Measurements from ENCODE around the gene HLA-DQB2. TPM values are rescaled to one million over a fixed set of nuclear protein-coding genes. Genes with fewer than 3 reads are reported as not detected.

HLA-DQB2 gene
- total RNA-seq, 4 donors from 2014 or later: 0.66 to 0.78 TPM; not detected in 2

DNA sequence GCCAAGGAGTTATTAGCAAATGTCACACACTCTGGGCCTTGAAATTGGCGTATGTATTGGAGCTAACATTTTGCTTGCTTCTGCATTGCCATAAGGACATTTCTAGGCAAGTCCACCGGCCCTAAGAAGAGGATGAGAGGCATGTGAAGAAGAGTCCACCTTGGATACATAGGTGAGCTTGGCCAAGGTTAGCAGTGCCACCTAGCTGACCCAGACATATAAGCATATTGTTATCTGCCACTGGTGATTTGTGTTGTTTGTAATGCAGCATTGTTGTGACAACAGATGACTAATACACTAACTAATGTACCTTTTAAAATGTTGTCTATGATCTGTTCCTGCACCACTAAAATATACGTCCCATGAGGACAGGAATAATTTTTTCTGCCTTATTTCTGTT is 46.9 kb downstream of the HLA-DQB2 start:
- in situ Hi-C loops (cut with MboI; ENCODE audit: low sequenced_read_pairs in 4 of 4): no loop called here
- H3K27ac ChIP-seq: no peak overlapping the region
- TF ChIP-seq POLR2A (IDR thresholded peaks at IDR 0.05): no peak
- H3K27me3 ChIP-seq: no peaks in the 10 kb centered on the region
- intact Hi-C loops (cut with DNase I; ENCODE audit: low total_unique reads): no loop called here
- DNase-seq: no peak
- H3K36me3 ChIP-seq: no peaks in the 10 kb centered on the region
- H3K9me3 ChIP-seq: no peaks in the 10 kb centered on the region
- H3K4me1 ChIP-seq: no peaks in the 10 kb centered on the region
- ATAC-seq: no peak
- no peak overlapping the region for H3K4me3 ChIP-seq

DNA sequence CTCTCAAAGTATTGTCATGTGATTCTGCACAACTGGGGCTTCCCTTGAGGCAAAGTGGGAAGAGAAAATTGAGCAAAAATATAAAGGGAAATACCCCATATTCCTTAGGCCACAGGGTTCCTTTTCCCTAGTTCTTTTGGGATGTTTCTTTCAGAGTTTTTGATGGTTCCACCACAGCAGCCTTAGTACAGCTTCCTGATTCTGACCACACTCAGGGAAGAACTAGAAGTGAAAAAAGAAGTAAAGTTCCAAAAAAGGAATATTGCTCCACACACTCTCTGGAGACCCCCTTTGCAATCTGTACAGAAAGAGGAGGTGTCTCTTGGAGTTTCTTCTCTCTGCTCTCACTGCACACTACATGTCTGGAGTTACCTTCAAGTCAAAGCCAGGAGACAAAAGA is 50.1 kb downstream of the HLA-DQB2 start:
- in situ Hi-C loops (cut with MboI; ENCODE audit: low sequenced_read_pairs in 4 of 4) (no loop called here), intact Hi-C loops (cut with DNase I; ENCODE audit: low total_unique reads) (no loop called here)
- DNase-seq: no peak
- no peaks in the 10 kb centered on the region for H3K36me3 ChIP-seq
- H3K27me3 ChIP-seq: no peaks in the 10 kb centered on the region
- no peak overlapping the region for H3K4me3 ChIP-seq
- no peak for ATAC-seq
- TF ChIP-seq POLR2A (IDR thresholded peaks at IDR 0.05): no peak
- TF ChIP-seq, protein P1, sequence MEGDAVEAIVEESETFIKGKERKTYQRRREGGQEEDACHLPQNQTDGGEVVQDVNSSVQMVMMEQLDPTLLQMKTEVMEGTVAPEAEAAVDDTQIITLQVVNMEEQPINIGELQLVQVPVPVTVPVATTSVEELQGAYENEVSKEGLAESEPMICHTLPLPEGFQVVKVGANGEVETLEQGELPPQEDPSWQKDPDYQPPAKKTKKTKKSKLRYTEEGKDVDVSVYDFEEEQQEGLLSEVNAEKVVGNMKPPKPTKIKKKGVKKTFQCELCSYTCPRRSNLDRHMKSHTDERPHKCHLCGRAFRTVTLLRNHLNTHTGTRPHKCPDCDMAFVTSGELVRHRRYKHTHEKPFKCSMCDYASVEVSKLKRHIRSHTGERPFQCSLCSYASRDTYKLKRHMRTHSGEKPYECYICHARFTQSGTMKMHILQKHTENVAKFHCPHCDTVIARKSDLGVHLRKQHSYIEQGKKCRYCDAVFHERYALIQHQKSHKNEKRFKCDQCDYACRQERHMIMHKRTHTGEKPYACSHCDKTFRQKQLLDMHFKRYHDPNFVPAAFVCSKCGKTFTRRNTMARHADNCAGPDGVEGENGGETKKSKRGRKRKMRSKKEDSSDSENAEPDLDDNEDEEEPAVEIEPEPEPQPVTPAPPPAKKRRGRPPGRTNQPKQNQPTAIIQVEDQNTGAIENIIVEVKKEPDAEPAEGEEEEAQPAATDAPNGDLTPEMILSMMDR (IDR thresholded peaks at IDR 0.05 in 4 of 5, conservative IDR thresholded peaks at IDR 0.05 in 1 of 5): no peak
- H3K4me1 ChIP-seq: no peaks in the 10 kb centered on the region
- no peaks in the 10 kb centered on the region for H3K9me3 ChIP-seq
- no peak overlapping the region for H3K27ac ChIP-seq

DNA sequence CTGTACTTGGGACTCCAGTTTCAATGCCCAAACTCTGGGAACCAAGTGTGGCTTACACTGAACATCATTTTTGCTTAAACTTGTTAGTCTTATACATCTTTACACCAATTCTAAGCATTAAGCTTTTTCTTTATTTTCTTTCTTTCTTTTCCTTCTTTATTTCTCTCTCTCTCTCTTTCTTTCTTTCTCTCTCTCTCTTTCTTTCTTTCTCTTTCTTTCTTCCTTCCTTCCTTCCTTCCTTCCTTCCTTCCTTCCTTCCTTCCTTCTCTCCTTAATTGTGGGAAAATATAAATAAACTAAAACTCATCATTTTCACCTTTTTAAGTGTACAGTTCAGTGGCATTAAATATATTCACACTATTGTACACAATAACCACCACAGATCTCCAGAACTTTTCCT is 53.7 kb downstream of the HLA-DQB2 start:
- Histone ChIP-seq H3K4me1 (no peaks in the 10 kb centered on the region), H3K36me3 (no peaks in the 10 kb centered on the region), H3K27me3 (no peaks in the 10 kb centered on the region), H3K27ac (no peak overlapping the region), H3K4me3 (no peak overlapping the region), H3K9me3 (no peaks in the 10 kb centered on the region)
- intact Hi-C loops (cut with DNase I; ENCODE audit: low total_unique reads) (no loop called here), in situ Hi-C loops (cut with MboI; ENCODE audit: low sequenced_read_pairs in 4 of 4) (no loop called here)
- TF ChIP-seq, protein P1 (IDR thresholded peaks at IDR 0.05 in 4 of 5, conservative IDR thresholded peaks at IDR 0.05 in 1 of 5): no peak
- TF ChIP-seq POLR2A (IDR thresholded peaks at IDR 0.05): no peak
- ATAC-seq (no peak), DNase-seq (no peak)

Small RNA genes within 50 kb of the gene (microRNA-seq; reads per million reads assigned to microRNA genes)
- gene MIR3135B (ENCODE audit: borderline replicate concordance in 2 of 2): 0 reads per million in 2 donors

Other genes starting within 250 kb of the HLA-DQB2 start
- gene HLA-DRB5, start 233.2 kb downstream of the HLA-DQB2 start, total RNA-seq: 10 to 100 TPM in 1 of 4 donors, under 1 TPM in 1, not detected in 2; 0.80 to 19.0 TPM
- 10 to 100 TPM in 3 of 4 donors, 1 to 10 TPM in 1; 7.5 to 25.2 (median 16.5) TPM for gene HLA-DRB1, start 173.7 kb downstream of the HLA-DQB2 start, total RNA-seq
- gene HLA-DQA1, start 126.1 kb downstream of the HLA-DQB2 start, total RNA-seq: 1 to 10 TPM in 2 of 4 donors, under 1 TPM in 1, not detected in 1; 0.66 to 3.5 (median 1.5) TPM
- 1 to 10 TPM in 2 of 4 donors, under 1 TPM in 2; 0.22 to 2.2 (median 0.91) TPM for gene HLA-DQB1, start 96.9 kb downstream of the HLA-DQB2 start, total RNA-seq
- gene HLA-DQA2, start 22.1 kb downstream of the HLA-DQB2 start, total RNA-seq: under 1 TPM in 1 of 4 donors, not detected in 3; 0.49 TPM
- gene HLA-DOB, start 53.5 kb upstream of the HLA-DQB2 start, total RNA-seq: under 1 TPM in 3 of 4 donors, not detected in 1; 0.22 to 0.72 (median 0.36) TPM
- 1 to 10 TPM; 2.5 to 7.1 (median 4.1) TPM for gene TAP2, start 75.2 kb upstream of the HLA-DQB2 start, total RNA-seq
- 10 to 100 TPM in 2 of 4 donors, 1 to 10 TPM in 2; 7.0 to 20.2 (median 9.2) TPM for gene PSMB8, start 80.5 kb upstream of the HLA-DQB2 start, total RNA-seq
- gene TAP1, start 90.2 kb upstream of the HLA-DQB2 start, total RNA-seq: 10 to 100 TPM; 13.2 to 26.7 (median 19.0) TPM
- 10 to 100 TPM in 1 of 4 donors, 1 to 10 TPM in 3; 1.4 to 11.3 (median 6.1) TPM for gene PSMB9, start 90.7 kb upstream of the HLA-DQB2 start, total RNA-seq
- gene HLA-DMB, start 177.5 kb upstream of the HLA-DQB2 start, total RNA-seq: 1 to 10 TPM; 4.3 to 8.1 (median 5.6) TPM
- 10 to 100 TPM in 1 of 4 donors, 1 to 10 TPM in 3; 3.6 to 22.8 (median 6.3) TPM for gene HLA-DMA, start 189.6 kb upstream of the HLA-DQB2 start, total RNA-seq
- 100 to 1,000 TPM in 1 of 4 donors, 10 to 100 TPM in 3; 62.5 to 108 (median 86.6) TPM for gene BRD2, start 205.1 kb upstream of the HLA-DQB2 start, total RNA-seq
- 1 to 10 TPM in 2 of 4 donors, under 1 TPM in 2; 0.20 to 2.9 (median 0.86) TPM for gene HLA-DOA, start 246.1 kb upstream of the HLA-DQB2 start, total RNA-seq